GM19455 (cell line): ENCODE data around the gene COG4.
"Not testable (repeated sequence)": the region's sequence is repeated elsewhere in the genome, so short reads cannot be mapped to it uniquely, and the experiment has no call there.

Source experiments
- ATAC-seq: cut with Tn5 transposase; IDR thresholded peaks from one replicate; pipeline ENCODE4 v1.9.1; 2021; ENCODE audit not compliant: unreplicated experiment

The COG4 gene

DNA sequence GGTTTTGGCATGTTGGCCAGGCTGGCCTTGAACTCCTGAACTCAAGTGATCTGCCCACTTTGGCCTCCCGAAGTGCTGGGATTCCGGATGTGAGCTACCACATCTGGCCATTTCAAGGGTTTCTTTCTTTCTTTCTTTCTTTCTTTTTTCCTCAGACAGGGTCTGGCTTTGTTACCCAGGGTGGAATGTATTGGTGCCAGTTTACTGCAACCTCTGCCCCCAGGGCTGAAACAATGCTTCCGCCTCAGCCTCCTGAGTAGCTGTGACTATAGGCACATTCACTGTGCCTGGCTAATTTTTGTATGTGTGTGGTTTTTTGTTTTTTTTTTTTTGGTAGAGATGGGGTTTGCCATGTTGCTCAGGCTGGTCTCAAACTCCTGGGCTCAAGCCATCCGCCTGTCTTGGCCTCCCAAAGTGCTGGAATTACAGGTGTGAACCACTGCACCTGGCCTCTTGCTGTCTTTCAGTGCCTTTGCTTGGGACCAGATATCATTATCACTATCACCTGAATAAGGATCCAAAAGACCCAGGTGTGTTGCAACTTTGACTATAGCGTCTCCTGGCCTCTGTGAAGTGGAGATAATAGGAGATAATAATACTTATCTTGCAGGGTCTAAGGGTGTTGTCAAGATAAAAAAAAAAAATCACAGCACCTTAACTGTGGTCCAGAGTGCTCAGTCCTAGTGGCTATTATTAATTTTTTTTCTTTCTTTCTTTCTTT is 65.7 kb downstream of the COG4 start:
- ATAC-seq = no peak

DNA sequence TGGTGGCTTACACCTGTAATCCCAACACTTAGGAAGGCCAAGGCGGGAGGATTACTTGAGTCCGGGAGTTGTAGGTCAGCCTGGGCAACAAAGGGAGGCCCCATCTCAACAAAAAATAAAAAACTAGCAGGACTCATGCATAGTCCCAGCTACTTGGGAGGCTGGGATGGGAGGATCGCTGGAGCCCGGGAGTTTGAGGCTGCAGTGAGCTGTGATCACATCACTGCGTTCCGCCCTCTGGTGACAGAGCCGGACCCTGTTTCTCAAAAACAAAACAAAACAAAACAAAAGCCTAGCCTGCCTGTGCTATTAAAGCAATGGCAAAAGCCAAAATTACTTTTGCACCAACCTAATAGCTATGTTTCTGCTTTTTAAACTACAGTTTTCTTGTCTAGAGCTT is 67.4 kb downstream of the COG4 start:
- no peak for ATAC-seq

DNA sequence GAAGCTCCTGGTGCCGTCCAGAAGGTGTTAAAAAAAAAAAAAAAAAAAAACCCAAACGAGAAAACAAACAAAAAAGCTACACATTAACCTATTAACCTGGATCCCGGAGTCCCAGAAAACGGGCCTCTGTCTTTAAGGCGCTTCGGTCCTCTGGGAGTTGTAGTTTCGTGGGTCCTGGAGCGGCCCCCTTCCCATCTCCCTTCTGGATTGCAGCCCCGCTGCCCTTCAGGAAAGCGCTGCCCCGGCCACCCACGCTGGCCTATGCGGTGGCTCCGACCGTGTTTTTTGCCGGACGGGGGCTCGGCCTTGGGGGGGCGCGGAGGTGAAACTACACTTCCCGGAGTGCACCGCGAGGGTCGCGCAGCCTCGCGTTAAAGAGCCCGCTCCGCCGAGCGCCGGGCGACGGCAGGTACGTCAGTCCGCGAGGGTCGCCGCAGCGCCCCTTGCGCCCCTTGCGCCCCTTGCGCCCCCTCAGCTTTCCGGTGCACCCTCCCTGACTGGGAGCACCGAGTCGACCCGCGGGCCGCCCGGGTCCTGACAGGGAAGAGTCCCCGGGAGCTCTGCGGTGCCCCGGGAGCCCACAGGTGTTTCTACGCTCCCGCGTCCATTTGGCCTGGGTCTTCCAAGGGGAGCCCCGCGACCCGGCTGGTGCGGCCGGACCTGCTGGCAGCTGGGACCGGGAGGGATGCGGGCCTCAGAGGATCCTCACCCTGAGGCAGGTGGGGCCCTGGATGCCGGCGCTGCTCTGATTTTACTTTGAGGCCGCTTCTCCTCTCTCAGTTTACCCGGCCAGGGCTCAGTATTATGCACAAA is 68.9 kb downstream of the COG4 start, which contains the start of gene FCSK:
FCSK (plus strand) TSS at position 374 of the 813 bp plus-strand sequence. CDS start 8,596 bp downstream, outside the sequence.
- ATAC-seq = peak; percentile 84

DNA sequence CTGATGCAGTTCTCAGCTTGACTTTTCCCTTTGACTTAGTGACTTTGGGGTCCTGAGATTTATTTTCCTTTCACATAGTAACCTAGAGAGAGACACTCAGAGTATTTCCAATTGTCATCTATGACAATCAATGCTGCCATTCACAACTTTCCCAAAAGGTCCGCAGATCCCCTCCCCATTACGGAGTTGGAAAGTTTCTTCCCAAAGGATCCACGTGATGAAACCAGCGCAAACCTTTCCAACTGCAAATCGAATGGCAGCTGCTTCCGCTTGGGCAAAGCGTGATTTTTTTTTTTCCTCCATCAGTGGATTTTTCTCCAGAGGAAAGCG is 69.5 kb downstream of the COG4 start:
- ATAC-seq = no peak

DNA sequence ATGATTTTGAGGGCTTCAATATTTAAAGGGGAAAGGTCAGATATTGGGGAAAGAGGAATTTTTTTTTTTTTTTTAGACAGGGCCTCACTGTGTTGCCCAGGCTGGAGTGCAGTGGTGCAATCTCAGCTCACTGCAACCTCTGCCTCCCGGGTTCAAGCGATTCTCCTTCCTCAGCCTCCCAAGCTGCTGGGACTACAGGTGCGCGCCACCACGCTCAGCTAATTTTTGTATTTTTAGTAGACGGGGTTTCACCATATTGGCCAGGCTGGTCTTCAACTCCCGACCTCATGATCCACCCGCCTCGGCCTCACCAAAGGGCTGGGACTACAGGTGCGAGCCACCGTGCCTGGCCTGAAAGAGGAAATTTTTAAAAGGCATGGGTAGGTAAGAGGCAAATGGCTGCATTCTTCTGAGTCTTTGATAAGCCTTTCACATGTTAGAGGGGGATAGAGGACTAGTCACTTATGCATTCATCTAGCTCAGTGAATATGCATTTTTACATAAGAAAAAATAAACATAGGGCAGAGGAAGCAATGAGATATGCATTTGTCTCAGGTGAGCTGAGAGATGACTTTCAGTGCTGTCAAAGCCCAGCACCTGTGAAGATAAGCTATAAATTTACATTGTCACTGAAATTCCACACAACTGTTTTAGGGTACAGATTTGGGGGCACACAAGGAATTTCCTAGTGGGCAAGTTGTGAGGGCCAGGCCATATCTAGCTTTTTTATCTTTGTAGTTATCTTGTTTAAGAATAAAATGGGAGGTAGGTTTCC is 70.0 kb downstream of the COG4 start:
- no peak for ATAC-seq

DNA sequence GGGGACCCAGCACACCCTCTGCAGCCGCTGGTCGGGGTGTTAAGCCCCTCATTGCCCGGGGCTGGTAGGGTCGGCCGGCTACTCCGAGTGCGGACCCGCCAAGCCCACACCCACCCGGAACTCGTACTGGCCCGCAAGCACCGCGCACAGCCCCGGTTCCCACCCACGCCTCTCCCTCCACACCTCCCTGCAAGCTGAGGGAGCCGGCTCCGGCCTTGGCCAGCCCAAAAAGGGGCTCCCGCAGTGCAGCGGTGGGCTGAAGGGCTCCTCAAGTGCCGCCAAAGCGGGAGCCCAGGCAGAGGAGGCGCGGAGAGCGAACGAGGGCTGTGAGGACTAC is 72.4 kb downstream of the COG4 start:
- not testable (repeated sequence) for ATAC-seq

DNA sequence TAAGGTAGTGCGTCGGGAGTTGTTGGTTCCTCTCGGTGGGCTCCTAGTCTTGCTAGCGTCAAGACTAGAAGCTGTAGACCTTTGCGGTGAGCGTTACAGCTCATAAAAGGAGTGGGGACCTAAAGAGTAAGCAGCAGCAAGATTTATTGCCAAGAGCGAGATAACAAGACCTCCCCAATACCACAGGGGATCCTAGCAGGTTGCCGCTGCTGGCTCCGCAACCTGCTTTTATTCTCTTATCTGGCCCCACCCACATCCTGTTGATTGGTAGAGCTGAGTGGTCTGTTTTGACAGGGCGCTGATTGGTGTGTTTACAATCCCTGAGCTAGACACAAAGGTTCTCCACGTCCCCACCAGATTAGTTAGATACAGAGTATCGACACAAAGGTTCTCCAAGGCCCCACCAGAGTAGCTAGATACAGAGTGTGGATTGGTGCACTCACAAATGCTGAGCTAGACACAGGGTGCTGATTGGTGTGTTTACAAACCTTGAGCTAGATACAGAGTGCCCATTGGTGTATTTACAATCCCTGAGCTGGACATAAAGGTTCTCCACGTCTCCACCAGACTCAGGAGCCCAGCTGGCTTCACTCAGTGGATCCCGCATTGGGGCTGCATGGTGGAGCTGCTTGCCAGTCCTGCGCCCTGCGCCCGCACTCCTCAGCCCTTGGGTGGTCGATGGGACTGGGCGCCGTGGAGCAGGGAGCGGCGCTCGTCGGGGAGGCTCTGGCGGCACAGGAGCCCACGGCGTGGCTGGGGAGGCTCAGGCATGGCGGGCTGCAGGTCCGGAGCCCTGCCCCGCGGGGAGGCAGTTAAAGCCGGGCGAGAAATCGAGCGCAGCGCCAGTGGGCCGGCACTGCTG is 73.0 kb downstream of the COG4 start:
- ATAC-seq = not testable (repeated sequence)

DNA sequence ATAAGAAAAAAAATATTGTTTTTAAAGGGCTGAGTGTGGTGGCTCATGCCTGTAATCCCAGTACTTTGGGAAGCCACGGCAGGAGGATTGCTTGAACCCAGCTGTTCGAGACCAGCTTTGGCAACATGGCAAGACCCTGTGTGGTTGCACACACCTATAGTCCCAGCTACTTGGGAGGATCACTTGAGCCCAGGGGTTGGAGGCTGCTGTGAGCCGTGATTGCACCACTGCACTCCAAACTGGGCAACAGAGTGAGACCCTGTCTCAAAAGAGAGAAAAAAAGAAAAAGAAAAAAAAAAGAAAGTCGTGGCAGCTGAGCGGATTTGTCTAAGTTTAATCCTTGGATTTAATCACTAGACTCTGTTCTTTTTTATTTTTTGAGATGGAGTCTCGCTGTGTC is 75.3 kb downstream of the COG4 start:
- no peak for ATAC-seq

DNA sequence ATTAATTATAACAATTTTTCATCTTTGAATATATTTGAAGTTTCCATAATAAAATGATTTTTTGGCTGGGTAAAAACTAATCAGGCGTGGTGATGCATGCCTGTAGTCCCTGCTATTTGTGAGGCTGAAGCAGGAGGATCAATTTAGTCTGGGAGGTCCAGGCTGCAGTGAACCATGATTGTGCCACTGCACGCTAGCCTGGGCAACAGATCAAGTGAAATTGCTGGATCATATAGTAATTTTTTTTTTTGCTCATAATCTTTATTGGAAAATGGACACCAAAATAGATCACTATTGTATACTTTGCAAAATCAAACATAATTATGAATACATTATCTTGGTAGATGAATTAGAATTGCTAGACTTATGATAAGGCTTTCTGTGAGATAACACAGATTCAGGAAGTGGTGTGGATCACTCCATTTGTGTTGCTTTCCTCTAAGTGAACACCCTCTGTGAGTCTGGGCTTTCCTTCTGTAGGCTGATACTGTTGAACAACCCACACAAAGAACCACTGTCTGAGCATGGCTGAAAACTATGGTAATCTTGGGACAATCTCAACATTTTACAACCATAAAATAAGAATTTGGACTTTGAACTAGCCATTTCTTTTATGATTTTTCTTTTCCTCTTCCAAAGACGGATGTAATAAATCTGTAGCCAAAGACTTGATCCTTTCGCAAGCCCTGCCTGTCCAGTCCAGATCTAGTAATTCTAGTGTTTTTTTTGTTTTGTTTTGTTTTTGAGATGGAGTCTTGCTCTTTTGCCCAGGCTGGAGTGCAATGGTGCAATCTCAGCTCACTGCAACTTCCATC is 78.9 kb downstream of the COG4 start:
- no peak for ATAC-seq

DNA sequence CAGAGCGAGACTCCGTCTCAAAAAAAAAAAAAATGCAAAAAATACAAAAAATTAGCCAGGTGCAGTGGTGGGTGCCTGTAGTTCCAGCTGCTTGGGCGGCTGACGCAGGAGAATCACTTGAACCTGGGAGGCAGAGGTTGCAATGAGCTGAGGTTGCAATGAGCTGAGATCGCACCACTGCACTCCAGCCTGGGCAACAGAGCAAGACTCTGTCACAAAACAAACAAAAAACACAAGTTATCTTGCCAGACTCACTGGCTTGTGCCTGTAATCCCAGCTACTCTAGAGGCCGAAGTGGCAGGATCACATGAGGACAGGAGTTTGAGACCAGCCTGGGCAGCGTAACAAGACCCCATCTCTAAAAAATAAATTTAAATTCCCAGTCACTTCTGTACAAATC is 81.0 kb downstream of the COG4 start:
- ATAC-seq = no peak

DNA sequence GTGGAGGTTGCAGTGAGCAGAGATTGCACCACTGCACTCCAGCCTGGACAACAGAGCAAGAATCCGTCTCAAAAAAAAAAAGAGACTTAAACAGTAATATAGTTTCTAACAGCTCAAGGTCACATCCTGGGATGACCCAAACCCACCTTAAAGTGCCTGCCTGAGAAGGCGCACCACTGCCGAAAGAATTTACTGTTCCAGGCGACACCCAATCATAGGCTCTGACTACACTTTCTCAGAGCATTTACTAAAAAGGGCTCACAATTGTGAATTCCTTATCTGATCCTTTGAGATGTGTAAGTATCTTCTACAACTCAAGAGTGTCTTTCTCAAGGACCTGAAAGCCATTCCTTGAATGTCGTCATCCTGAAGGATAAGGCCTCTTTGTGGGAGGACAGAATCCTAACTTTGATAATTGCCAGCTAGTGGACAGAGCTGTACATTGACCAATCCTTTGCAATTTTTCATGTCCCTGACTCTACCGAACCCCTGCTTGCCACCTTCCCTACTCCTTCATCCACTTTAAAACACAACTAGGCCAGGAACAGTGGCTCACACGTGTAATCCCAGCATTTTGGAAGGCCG is 81.9 kb downstream of the COG4 start:
- ATAC-seq = no peak

DNA sequence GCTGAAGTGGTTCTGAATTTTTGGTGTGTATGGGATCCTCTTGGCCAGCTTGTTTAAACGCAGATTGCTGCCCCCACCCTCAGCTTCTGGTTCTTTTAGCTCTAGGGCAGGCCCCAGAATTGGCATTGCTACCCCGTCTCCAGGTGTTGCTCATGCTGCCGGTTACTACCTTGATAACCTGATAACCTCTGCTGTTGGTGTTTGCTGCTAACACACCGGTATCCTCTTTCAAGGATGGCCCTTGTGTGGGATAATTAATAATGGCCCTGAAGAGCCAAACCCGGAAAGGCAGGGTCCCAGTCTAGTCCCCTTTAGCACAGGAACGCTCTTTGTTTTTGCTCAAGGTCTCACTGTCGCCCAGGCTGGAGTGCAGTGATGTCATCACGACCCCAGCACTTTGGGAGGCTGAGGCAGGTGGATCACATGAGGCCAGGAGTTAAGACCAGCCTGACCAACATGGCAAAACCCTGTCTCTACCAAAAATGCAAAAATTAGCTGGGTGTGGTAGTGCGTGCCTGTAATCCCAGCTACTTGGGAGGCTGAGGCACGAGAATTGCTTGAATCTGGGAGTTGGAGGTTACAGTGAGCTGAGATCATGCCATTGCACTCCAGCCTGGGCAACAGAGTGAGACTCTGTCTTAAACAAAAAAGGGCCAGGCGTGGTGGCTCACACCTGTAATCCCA is 83.2 kb downstream of the COG4 start:
- ATAC-seq = no peak

DNA sequence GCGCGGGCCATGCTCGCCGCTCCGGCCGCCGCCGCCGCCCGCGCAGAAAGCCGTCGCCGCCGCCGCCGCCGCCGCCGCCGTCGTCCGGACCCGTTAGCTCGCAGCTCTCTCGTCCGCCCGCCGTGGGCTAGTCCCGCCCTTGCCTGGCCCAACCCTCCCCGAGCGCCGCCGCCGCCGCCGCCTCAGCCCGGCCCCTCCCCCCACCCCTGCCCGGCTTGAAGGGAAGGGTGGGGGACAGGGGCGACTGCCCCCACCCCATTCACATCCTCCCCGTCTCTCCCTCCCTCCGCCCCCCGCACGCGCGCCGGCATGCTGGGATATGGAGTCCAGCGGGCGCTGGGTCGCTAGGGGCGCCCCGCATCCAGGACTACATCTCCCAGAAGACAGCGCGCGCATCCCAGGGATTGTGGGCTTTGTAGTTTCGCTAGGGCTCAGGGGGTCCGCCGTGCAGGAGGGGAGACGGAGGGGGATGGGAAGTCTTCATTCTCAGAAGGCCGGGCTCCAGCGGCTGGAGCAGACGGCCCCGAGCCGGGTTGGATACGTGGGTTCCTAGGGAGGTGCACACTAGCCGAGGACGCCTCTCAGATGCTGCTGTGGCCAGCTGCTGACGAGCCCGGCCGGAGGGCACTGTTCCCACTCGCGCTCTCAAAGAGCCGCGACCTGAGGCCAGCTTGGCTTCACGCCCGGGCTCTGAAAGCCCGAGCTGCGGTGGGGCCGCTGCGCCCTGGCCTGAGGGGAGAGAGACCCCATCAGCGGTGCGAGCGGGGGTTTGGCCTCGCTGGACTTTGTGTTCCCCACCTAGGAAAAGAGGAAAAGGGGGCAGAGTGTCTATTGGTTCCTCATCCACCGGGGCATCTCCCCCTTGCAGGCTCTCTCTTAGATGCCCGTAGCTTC is 84.1 kb downstream of the COG4 start, which contains the start of gene ST3GAL2:
ST3GAL2 (minus strand) TSS at position 132 of the 894 bp plus-strand sequence. CDS start 40,570 bp downstream, outside the sequence.
- peak; percentile 79 for ATAC-seq

DNA sequence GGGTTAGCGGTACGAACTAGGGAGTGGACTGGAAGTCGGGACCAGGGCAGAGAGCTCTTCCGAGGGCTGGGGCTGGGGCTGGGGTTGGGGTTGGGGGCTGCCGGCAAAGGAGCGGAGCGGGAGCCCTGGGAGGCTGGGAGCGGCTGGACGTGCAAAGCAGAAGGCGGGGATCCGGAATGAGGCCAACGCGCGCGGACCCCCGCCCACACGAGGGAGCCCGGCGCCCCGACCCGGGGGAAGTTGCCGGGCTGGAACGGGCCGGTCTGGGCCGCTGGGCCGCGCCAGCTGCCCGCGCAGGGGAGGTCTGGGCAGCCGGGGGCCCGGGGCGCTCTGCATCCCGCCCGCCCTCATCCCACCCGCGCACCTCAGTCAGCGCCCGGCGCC is 84.8 kb downstream of the COG4 start:
- no peak for ATAC-seq

DNA sequence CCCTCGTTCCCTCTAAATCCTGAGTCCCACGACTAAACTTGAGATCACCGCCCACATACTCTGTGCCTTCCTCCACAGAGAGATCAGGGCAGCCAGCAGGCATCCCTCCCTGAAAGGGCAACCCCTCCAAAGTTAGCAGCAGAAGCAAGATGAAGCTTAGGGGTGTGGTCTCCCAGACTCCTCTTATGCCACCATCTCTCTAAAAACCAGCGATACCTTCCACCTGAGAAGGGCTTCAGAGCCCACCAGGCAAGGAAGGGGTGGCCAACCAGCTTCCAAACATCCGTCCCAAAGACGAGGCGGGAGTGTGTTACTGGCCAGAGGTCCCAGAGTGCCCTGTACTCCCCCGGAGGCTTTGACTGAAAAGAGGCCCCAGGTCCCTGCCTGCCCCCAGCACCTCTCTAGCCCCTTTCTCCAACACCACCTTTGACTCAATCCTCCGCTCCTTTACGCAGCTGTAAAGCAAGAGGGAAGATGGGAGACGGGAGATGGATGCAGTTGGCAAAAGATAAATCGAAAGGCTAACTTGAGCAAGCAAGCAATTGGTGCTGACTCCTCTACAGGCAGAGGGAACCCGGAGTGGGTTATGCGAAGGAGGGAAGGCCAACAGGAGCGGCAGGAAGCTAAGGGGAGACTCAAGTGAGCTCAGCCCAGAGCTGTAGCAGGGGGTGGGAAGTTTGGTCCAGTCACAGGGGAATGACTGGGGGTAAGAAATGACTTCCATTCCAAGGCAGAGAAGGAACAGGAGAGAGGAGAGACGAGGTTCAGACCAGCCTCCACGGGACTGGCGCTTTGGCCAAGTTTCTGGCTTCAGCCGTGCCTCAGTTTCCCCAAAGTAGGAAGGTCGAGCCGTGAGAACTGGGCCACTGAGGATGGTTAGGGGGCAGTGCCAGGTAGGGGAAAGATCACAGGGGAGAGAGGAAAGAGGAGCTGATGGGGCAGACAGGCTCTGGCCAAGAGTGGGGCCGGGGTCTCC is 85.5 kb downstream of the COG4 start:
- no peak for ATAC-seq

DNA sequence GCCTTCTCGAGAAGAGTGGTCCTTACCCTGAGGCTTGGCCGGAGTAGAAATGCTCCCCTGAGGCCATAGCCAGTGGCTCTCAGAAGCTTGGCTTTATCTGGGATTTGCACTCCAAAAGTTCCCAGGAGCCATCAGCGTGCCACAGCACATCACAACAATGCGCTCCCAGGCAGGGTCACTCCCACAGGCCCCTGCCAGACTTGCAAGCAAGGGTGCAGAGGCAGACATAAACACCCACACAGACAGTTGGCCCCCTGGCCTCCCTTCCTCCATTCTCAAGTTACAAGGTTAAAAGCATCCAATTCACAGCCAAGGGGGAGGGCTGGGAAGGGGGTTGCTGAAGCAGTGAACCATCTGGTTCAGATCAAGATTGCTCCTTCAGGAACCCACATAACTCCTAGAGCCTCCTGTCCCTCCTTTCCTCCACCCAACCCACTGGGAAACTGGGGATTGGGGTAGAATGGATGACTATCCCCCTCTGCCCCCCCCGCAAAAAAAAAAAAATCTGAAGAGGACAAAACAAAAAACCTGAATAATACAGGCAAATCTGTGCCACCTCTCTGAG is 86.3 kb downstream of the COG4 start:
- ATAC-seq = no peak
